Measurements from ENCODE around the gene KBTBD13. TPM values are rescaled to one million over a fixed set of nuclear protein-coding genes. Genes with fewer than 3 reads are reported as not detected.
"Not testable (repeated sequence)": the region's sequence is repeated elsewhere in the genome, so short reads cannot be mapped to it uniquely, and the experiment has no call there.

The KBTBD13 gene
- total RNA-seq, 1 donor from 2014 or later: 9.4 TPM

- DNase-seq (no peak), ATAC-seq (ENCODE audit: poor library complexity) (no peak)
- intact Hi-C loops (cut with DNase I): loop anchor here (5.0 kb wide), 1 partner anchor 43 kb away; no protein-coding TSS in a partner anchor
These were observed 18.6 kb downstream of the KBTBD13 start for GRCh38 chr15:65095011-65095746.

GRCh38 chr15:65095747-65096104 lies 19.2 kb downstream of the KBTBD13 start:
- intact Hi-C loops (cut with DNase I): loop anchor here (5.0 kb wide), 1 partner anchor 43 kb away; no protein-coding TSS in a partner anchor
- ATAC-seq (ENCODE audit: poor library complexity): no peak
- no peak for DNase-seq

GRCh38 chr15:65096481-65097385 lies 20.2 kb downstream of the KBTBD13 start:
- DNase-seq: no peak
- no peak for ATAC-seq (ENCODE audit: poor library complexity)
- intact Hi-C loops (cut with DNase I): loop anchor here (5.0 kb wide), 1 partner anchor 44 kb away; no protein-coding TSS in a partner anchor

GRCh38 chr15:65097651-65098263 lies 21.2 kb downstream of the KBTBD13 start:
- no peak for DNase-seq
- intact Hi-C loops (cut with DNase I): loop anchor here (5.0 kb wide), 1 partner anchor 45 kb away; no protein-coding TSS in a partner anchor
- ATAC-seq (ENCODE audit: poor library complexity): no peak

GRCh38 chr15:65099336-65099735 lies 22.8 kb downstream of the KBTBD13 start:
- intact Hi-C loops (cut with DNase I): loop anchor here (5.0 kb wide), 1 partner anchor 47 kb away; no protein-coding TSS in a partner anchor
- DNase-seq (no peak), ATAC-seq (ENCODE audit: poor library complexity) (no peak)

- intact Hi-C loops (cut with DNase I): loop anchor here (5.0 kb wide), 1 partner anchor 48 kb away; no protein-coding TSS in a partner anchor
- DNase-seq; ATAC-seq (ENCODE audit: poor library complexity): not testable (repeated sequence)
These were observed 23.3 kb downstream of the KBTBD13 start for GRCh38 chr15:65099801-65100200.

- intact Hi-C loops (cut with DNase I): no loop called here
- ATAC-seq (ENCODE audit: poor library complexity) (no peak), DNase-seq (no peak)
These were observed 23.9 kb downstream of the KBTBD13 start for GRCh38 chr15:65100442-65100841.

GRCh38 chr15:65101411-65101890 lies 24.9 kb downstream of the KBTBD13 start:
- ATAC-seq (ENCODE audit: poor library complexity): peak; percentile 83
- peak; percentile 82 for DNase-seq
- intact Hi-C loops (cut with DNase I): no loop called here

- no peak for ATAC-seq (ENCODE audit: poor library complexity)
- intact Hi-C loops (cut with DNase I): no loop called here
These were observed 25.6 kb downstream of the KBTBD13 start for GRCh38 chr15:65101891-65102708.

GRCh38 chr15:65102912-65103311 lies 26.4 kb downstream of the KBTBD13 start:
- intact Hi-C loops (cut with DNase I): no loop called here
- DNase-seq (no peak), ATAC-seq (ENCODE audit: poor library complexity) (no peak)

More at GRCh38 chr15:65101891-65102708, 25.6 kb downstream of the KBTBD13 start:
- no peak for DNase-seq

- DNase-seq (no peak), ATAC-seq (ENCODE audit: poor library complexity) (no peak)
- intact Hi-C loops (cut with DNase I): no loop called here
These were observed 28.5 kb downstream of the KBTBD13 start for GRCh38 chr15:65105038-65105437.

GRCh38 chr15:65106011-65106590 lies 29.6 kb downstream of the KBTBD13 start:
- DNase-seq: no peak
- intact Hi-C loops (cut with DNase I): no loop called here
- ATAC-seq (ENCODE audit: poor library complexity): no peak

GRCh38 chr15:65110676-65111292 lies 34.2 kb downstream of the KBTBD13 start:
- intact Hi-C loops (cut with DNase I): no loop called here
- peak; percentile 29 for ATAC-seq (ENCODE audit: poor library complexity)

GRCh38 chr15:65115086-65115485 lies 38.5 kb downstream of the KBTBD13 start, which contains the start of gene UBAP1L:
TSS of gene UBAP1L (minus strand) at chr15:65115200. CDS start at chr15:65106215, 8,985 bp downstream.
- no peak for ATAC-seq (ENCODE audit: poor library complexity)
- intact Hi-C loops (cut with DNase I): no loop called here
- no peak for DNase-seq

More at GRCh38 chr15:65110676-65111292, 34.2 kb downstream of the KBTBD13 start:
- no peak for DNase-seq

- intact Hi-C loops (cut with DNase I): no loop called here
- DNase-seq (no peak), ATAC-seq (ENCODE audit: poor library complexity) (no peak)
These were observed 39.0 kb downstream of the KBTBD13 start for GRCh38 chr15:65115542-65115941.

Measured in Right ventricle myocardium superior (tissue), 1 donor.